Endometrial microvascular endothelial cells (primary cell): ENCODE results near the gene SAP30BP. TPM values are rescaled to one million over a fixed set of nuclear protein-coding genes. Genes with fewer than 3 reads are reported as not detected.

Source experiments
- in situ Hi-C: cut with HindIII; loops from 2 replicates; pipeline ENCODE4 v1.10.0; 2017; ENCODE audit warnings: low sequenced_read_pairs, low pct_unique_long_range_greater_than_20kb; ENCODE audit errors: inconsistent ontology term
- total RNA-seq: library from RNA; depleted of rRNA; stranded (reverse); fragments of >200 nt; gene quantifications from one replicate; pipeline ENCODE4 v1.2.3, GENCODE V29; 2015; ENCODE audit errors: inconsistent ontology term

Gene SAP30BP
- total RNA-seq, 1 donor from 2014 or later, result 107 TPM

- in situ Hi-C loops, result no loop called here
Measured at GRCh38 chr17:75697651-75698291, 30.6 kb downstream of the SAP30BP start.

GRCh38 chr17:75698659-75699058, 31.5 kb downstream of the SAP30BP start:
- in situ Hi-C loops, result no loop called here

- in situ Hi-C loops, result no loop called here
Measured at GRCh38 chr17:75701288-75701687, 34.1 kb downstream of the SAP30BP start.

GRCh38 chr17:75703191-75703590, 36.1 kb downstream of the SAP30BP start:
- in situ Hi-C loops, result no loop called here

- in situ Hi-C loops, result no loop called here
Measured at GRCh38 chr17:75703591-75703990, 36.5 kb downstream of the SAP30BP start.

GRCh38 chr17:75704963-75705875, 38.1 kb downstream of the SAP30BP start:
- in situ Hi-C loops, result no loop called here

GRCh38 chr17:75706042-75706728, 39.0 kb downstream of the SAP30BP start:
- in situ Hi-C loops, result no loop called here

GRCh38 chr17:75707079-75707571, 40.0 kb downstream of the SAP30BP start:
- in situ Hi-C loops, result no loop called here

- in situ Hi-C loops, result no loop called here
Measured at GRCh38 chr17:75712446-75712845, 45.3 kb downstream of the SAP30BP start.

- in situ Hi-C loops, result no loop called here
Measured at GRCh38 chr17:75719732-75720131, 52.6 kb downstream of the SAP30BP start.

- in situ Hi-C loops, result no loop called here
Measured at GRCh38 chr17:75720656-75721462, 53.7 kb downstream of the SAP30BP start, which contains the start of gene ITGB4. Gene ITGB4, plus strand, starts transcription at chr17:75721459. Its CDS starts 3,245 bp downstream, at chr17:75724704.

- in situ Hi-C loops, result no loop called here
Measured at GRCh38 chr17:75721463-75722011, 54.4 kb downstream of the SAP30BP start.

- in situ Hi-C loops, result no loop called here
Measured at GRCh38 chr17:75722076-75722475, 54.9 kb downstream of the SAP30BP start.

- in situ Hi-C loops, result no loop called here
Measured at GRCh38 chr17:75722542-75723095, 55.5 kb downstream of the SAP30BP start.

GRCh38 chr17:75723171-75723930, 56.2 kb downstream of the SAP30BP start:
- in situ Hi-C loops, result no loop called here

GRCh38 chr17:75724016-75725003, 57.2 kb downstream of the SAP30BP start:
- in situ Hi-C loops, result no loop called here
